ENCODE results near the gene CLSTN2.

- TF ChIP-seq CTCF (conservative IDR thresholded peaks at IDR 0.05 in 1 of 2, IDR thresholded peaks at IDR 0.05 in 1 of 2; ENCODE audit: extremely low read depth in 1 of 2, insufficient read depth in 1 of 2, low read depth in 1 of 2, low read length in 2 of 2) (no peak), EZH2 (IDR thresholded peaks at IDR 0.05; ENCODE audit: borderline replicate concordance, low read length) (no peak)
Measured at GRCh38 chr3:140530603-140531002, 595.6 kb downstream of the CLSTN2 start.
